ENCODE measurements around the gene SERPINB1.
A peak's percentile ranks its signal among the peaks of the same experiment; 100 is the strongest.
"Not testable (repeated sequence)": the region's sequence is repeated elsewhere in the genome, so short reads cannot be mapped to it uniquely, and the experiment has no call there.

SERPINB1 gene

DNA sequence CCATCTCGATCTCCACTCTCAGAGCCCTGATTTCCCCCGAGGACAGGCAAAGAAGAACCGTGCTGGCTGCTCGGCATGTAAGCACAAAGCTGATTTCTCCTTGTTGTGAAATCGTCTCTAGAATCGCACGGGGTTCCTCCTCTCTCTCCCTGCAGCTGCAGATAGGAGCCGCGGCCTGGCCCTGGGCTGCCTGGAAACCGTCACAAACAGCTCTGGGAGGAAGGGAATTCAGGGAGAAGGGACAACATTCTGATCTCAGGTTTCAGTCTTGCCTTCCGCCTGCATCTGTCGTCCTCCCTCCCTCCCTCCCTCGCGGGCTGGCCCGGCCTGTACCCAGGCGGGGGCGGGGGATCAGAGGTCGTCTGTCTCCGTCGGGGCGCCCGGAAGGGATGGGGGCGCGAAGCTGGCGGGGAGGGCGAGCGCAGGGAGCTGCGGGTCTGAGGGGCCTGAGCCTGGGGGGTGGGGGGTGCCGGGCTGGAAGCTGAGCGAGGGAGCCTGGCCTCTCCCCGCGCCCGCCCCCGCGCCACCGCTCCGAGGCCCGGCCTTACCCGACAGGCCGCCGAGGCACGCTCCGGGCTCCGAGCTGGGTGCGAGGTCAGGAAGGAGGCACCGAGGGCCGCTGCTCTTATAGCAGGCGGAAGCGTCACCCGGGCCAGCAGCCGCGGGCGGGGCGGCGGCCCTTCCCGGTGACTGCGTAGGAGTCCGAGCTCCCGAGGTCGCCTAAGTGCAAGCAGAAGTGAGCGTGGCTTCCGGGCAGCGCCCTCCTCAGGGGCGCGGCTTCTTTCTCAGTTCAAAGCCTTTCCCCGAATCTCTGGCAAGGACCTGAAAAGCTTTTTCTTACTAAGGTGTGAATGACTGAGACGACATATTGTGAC lies at the start of gene SERPINB1:
SERPINB1 (minus strand) TSS at position 600 of the 875 bp plus-strand sequence. CDS start 1,277 bp downstream, outside the sequence.
- TF ChIP-seq CTCF (conservative IDR thresholded peaks at IDR 0.05; ENCODE audit: control insufficient read depth, insufficient read depth, low read depth, low read length), result no peak
- peak within 1 kb of the TSS; percentile 56 for H3K4me3 ChIP-seq (ENCODE audit: control insufficient read depth, low read depth, low read length)
- DNase-seq (ENCODE audit: low read depth), result peak; percentile 85

GRCh38 chr6:2890976-2891767 lies 49.5 kb upstream of the SERPINB1 start:
- no peak for DNase-seq (ENCODE audit: low read depth)
- H3K4me3 ChIP-seq (ENCODE audit: control insufficient read depth, low read depth, low read length), result no peak overlapping the region
- no peak for TF ChIP-seq CTCF (conservative IDR thresholded peaks at IDR 0.05; ENCODE audit: control insufficient read depth, insufficient read depth, low read depth, low read length)

DNA sequence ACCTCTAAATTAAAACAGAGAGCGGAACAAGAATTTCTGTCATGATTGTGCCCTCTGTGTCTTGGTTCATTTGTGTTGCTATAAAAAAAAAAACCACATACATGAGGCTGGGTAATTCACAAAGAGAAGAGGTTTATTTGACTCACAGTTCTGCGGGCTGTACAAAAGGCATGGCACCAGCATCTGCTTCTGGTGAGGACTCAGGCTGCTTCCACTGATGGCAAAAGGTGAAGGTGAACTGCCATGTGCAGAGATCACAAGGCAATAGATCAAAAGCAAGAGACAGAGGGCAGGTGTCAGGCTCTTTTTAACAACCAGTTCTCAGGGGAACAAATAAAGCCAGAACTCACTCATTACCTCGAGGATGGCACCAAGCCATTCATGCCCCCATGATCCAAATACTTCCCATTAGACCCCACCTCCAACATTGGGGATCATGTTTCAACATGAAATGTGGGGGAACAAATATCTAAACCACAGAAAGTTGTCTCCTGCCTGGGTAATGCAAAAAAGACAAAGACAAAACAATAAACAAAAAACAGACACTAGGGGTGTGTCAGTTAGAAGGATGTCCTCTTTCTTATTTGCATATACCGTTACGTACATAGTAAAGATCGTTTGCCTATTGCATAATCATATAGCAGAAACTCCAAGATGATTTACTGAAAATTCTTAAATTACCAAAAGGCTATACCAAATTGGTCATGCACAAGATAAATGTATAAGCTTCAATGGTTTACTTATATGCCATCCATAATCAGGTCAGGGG lies 44.5 kb upstream of the SERPINB1 start:
- no peak overlapping the region for H3K4me3 ChIP-seq (ENCODE audit: control insufficient read depth, low read depth, low read length)
- no peak for TF ChIP-seq CTCF (conservative IDR thresholded peaks at IDR 0.05; ENCODE audit: control insufficient read depth, insufficient read depth, low read depth, low read length)

GRCh38 chr6:2884804-2885203 lies 43.1 kb upstream of the SERPINB1 start:
- H3K4me3 ChIP-seq (ENCODE audit: control insufficient read depth, low read depth, low read length), result no peak overlapping the region
- DNase-seq (ENCODE audit: low read depth), result no peak
- TF ChIP-seq CTCF (conservative IDR thresholded peaks at IDR 0.05; ENCODE audit: control insufficient read depth, insufficient read depth, low read depth, low read length), result no peak

More for the DNA sequence above, 44.5 kb upstream of the SERPINB1 start:
- DNase-seq (ENCODE audit: low read depth), result no peak

GRCh38 chr6:2883673-2884072 lies 42.0 kb upstream of the SERPINB1 start:
- TF ChIP-seq CTCF (conservative IDR thresholded peaks at IDR 0.05; ENCODE audit: control insufficient read depth, insufficient read depth, low read depth, low read length), result no peak

DNA sequence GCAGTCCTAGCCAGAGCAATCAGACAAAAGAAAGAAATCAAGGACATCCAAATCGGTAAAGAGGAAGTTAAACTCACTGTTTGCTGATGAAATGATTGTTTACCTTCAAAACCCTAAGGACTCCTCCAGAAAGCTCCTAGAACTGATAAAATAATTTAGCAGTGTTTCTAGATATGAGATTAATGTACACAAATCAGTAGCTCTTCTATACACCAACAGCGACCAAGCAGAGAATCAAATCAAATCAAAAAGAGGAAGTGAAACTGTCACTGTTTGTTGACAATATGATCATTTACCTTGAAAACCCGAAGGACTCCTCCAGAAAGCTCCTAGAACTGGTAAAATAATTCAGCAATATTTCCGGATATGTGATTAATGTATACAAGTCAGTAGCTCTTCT lies 39.8 kb upstream of the SERPINB1 start:
- TF ChIP-seq CTCF (conservative IDR thresholded peaks at IDR 0.05; ENCODE audit: control insufficient read depth, insufficient read depth, low read depth, low read length), result no peak
- no peak for DNase-seq (ENCODE audit: low read depth)
- H3K4me3 ChIP-seq (ENCODE audit: control insufficient read depth, low read depth, low read length), result no peak overlapping the region

More at GRCh38 chr6:2883673-2884072, 42.0 kb upstream of the SERPINB1 start:
- no peak overlapping the region for H3K4me3 ChIP-seq (ENCODE audit: control insufficient read depth, low read depth, low read length)
- DNase-seq (ENCODE audit: low read depth), result no peak

- DNase-seq (ENCODE audit: low read depth), result not testable (repeated sequence)
These were observed 38.5 kb upstream of the SERPINB1 start for GRCh38 chr6:2880156-2880555.

More at GRCh38 chr6:2880156-2880555, 38.5 kb upstream of the SERPINB1 start:
- not testable (repeated sequence) for H3K4me3 ChIP-seq (ENCODE audit: control insufficient read depth, low read depth, low read length)
